Lower lobe of right lung (tissue), 2 donors: ENCODE measurements around the gene ACADS. TPM values are rescaled to one million over a fixed set of nuclear protein-coding genes. Genes with fewer than 3 reads are reported as not detected.
A peak's percentile ranks its signal among the peaks of the same experiment; 100 is the strongest.

Experiments
- ATAC-seq, 2 donors: fragments of 200-7000 bp; cut with Tn5 transposase; one replicate each; pipeline ENCODE4 v1.9.1; 2020 to 2022; ENCODE audit warnings: mild to moderate bottlenecking in 2 of 2, moderate library complexity in 2 of 2
- DNase-seq: peaks from one replicate; pipeline ENCODE4 v3.0.0-alpha.2; 2020
- H3K27ac ChIP-seq: fragments of 200-600 bp; one replicate; pipeline ENCODE4 v1.8.0; 2022
- H3K27me3 ChIP-seq: fragments of 200-600 bp; one replicate; pipeline ENCODE4 v1.8.0; 2022; ENCODE audit warnings: low read depth
- H3K36me3 ChIP-seq: fragments of 200-600 bp; one replicate; pipeline ENCODE4 v1.8.0; 2022; ENCODE audit warnings: mild to moderate bottlenecking
- H3K4me1 ChIP-seq: fragments of 200-600 bp; one replicate; pipeline ENCODE4 v1.8.0; 2022
- H3K4me3 ChIP-seq: fragments of 200-600 bp; one replicate; pipeline ENCODE4 v1.8.0; 2022; ENCODE audit warnings: mild to moderate bottlenecking
- H3K9me3 ChIP-seq: fragments of 200-600 bp; one replicate; pipeline ENCODE4 v1.8.0; 2022
- CTCF ChIP-seq: fragments of 200-600 bp; IDR thresholded peaks from one replicate; pipeline ENCODE4 v1.8.0; 2022; ENCODE audit warnings: antibody characterized with exemption, mild to moderate bottlenecking
- intact Hi-C: fragments of 100-400 bp; cut with DNase I; formaldehyde crosslinking; loops from one replicate; pipeline ENCODE4 v1.11.0; 2022
- total RNA-seq: library from RNA; stranded (reverse); fragmentation: NEBNext Ultra II Directional; extraction: Animal tissue kit (Norgen Biotek cat#: 25700); gene quantifications from one replicate; pipeline ENCODE4 v1.2.1, GENCODE V29; 2021
- donor health status: DM: no; HTN: yes; CAD: no; lungs with severe emphysema.

Gene ACADS
- total RNA-seq, 1 donor from 2014 or later = 24.4 TPM

- ATAC-seq = peak; percentile 48 to 84
- no peaks in the 10 kb centered on the region for H3K9me3 ChIP-seq
- peaks cover 88% of the 10 kb centered on the region for H3K36me3 ChIP-seq
- intact Hi-C loops = no loop called here
- DNase-seq = no peak
- H3K27me3 ChIP-seq = no peaks in the 10 kb centered on the region
- no peak for TF ChIP-seq CTCF
- H3K27ac ChIP-seq = no peak overlapping the region
- peaks cover 46% of the 10 kb centered on the region for H3K4me1 ChIP-seq
- no peak overlapping the region for H3K4me3 ChIP-seq
Measured at GRCh38 chr12:120696626-120697025, 29.0 kb upstream of the ACADS start.

GRCh38 chr12:120697344-120697743 lies 28.3 kb upstream of the ACADS start:
- peak in 1 of 2 donors; percentile 49 for ATAC-seq
- H3K36me3 ChIP-seq = peaks cover 94% of the 10 kb centered on the region
- H3K4me3 ChIP-seq = no peak overlapping the region
- H3K27ac ChIP-seq = peak overlapping the region; percentile 54
- no peak for TF ChIP-seq CTCF
- H3K27me3 ChIP-seq = no peaks in the 10 kb centered on the region
- intact Hi-C loops = no loop called here
- H3K4me1 ChIP-seq = peaks cover 39% of the 10 kb centered on the region
- no peak for DNase-seq
- H3K9me3 ChIP-seq = no peaks in the 10 kb centered on the region

GRCh38 chr12:120698665-120699064 lies 27.0 kb upstream of the ACADS start:
- DNase-seq (no peak), ATAC-seq (peak in 1 of 2 donors; percentile 34)
- H3K9me3 ChIP-seq = no peaks in the 10 kb centered on the region
- peak overlapping the region; percentile 54 for H3K27ac ChIP-seq
- no peak for TF ChIP-seq CTCF
- no peak overlapping the region for H3K4me3 ChIP-seq
- intact Hi-C loops = no loop called here
- H3K36me3 ChIP-seq = peaks cover 91% of the 10 kb centered on the region
- peaks cover 41% of the 10 kb centered on the region for H3K4me1 ChIP-seq
- H3K27me3 ChIP-seq = no peaks in the 10 kb centered on the region

GRCh38 chr12:120699553-120699952 lies 26.1 kb upstream of the ACADS start:
- H3K4me1 ChIP-seq = peaks cover 48% of the 10 kb centered on the region
- peaks cover 82% of the 10 kb centered on the region for H3K36me3 ChIP-seq
- H3K27me3 ChIP-seq = no peaks in the 10 kb centered on the region
- H3K4me3 ChIP-seq = no peak overlapping the region
- DNase-seq = no peak
- intact Hi-C loops = no loop called here
- H3K27ac ChIP-seq = no peak overlapping the region
- no peaks in the 10 kb centered on the region for H3K9me3 ChIP-seq
- no peak for ATAC-seq
- no peak for TF ChIP-seq CTCF

GRCh38 chr12:120700886-120701285 lies 24.7 kb upstream of the ACADS start:
- Histone ChIP-seq H3K27ac (no peak overlapping the region), H3K27me3 (no peaks in the 10 kb centered on the region), H3K4me1 (peaks cover 48% of the 10 kb centered on the region), H3K36me3 (peaks cover 74% of the 10 kb centered on the region), H3K4me3 (no peak overlapping the region), H3K9me3 (no peaks in the 10 kb centered on the region)
- no peak for DNase-seq
- intact Hi-C loops = no loop called here
- ATAC-seq = no peak
- TF ChIP-seq CTCF = no peak

- intact Hi-C loops = no loop called here
- H3K27ac ChIP-seq = no peak overlapping the region
- TF ChIP-seq CTCF = no peak
- ATAC-seq = no peak
- H3K4me3 ChIP-seq = no peak overlapping the region
- peaks cover 43% of the 10 kb centered on the region for H3K4me1 ChIP-seq
- H3K27me3 ChIP-seq = no peaks in the 10 kb centered on the region
- no peak for DNase-seq
- H3K9me3 ChIP-seq = no peaks in the 10 kb centered on the region
- peaks cover 56% of the 10 kb centered on the region for H3K36me3 ChIP-seq
Measured at GRCh38 chr12:120702637-120703036, 23.0 kb upstream of the ACADS start.
